ENCODE measurements around the gene PTPRK. TPM values are rescaled to one million over a fixed set of nuclear protein-coding genes. Genes with fewer than 3 reads are reported as not detected.
A peak's percentile ranks its signal among the peaks of the same experiment; 100 is the strongest.
"Not testable (repeated sequence)": the region's sequence is repeated elsewhere in the genome, so short reads cannot be mapped to it uniquely, and the experiment has no call there.

Gene PTPRK
- total RNA-seq, 2 experiments from 2014 or later = 0.50 to 0.53 TPM

DNA sequence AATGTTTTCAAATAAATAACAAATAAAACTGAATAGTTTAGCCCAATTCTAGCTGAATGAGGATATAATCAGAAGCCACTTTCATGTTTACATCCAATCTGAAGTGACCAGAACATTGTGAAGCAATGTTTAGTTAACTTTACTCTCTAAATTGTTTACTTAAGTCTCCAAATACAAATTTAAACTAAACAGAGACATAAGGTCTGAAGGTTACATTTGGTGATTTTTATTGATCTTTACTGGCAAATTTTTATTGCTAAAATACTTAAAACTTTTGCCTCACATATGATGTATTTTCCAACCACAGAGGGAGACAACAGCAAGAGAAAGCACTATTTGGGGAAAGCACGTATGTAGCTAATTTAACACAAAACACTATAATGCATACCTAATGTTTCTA lies 512.7 kb downstream of the PTPRK start:
- Mint-ChIP-seq H3K27me3 (peaks cover 3% of the 10 kb centered on the region), H3K4me3 (no peak overlapping the region), H3K27ac (no peak overlapping the region), H3K4me1 (no peaks in the 10 kb centered on the region), H3K9me3 (no peaks in the 10 kb centered on the region), H3K36me3 (ENCODE audit: low read depth) (no peaks in the 10 kb centered on the region)
- POLR2A ChIA-PET = interaction anchor here (0.6 kb wide), 1 partner anchor 47 kb away, joined by 3 read pairs; no protein-coding TSS in a partner anchor
- DNase-seq = no peak
- CTCF ChIA-PET = interaction anchor here (1.6 kb wide), 1 partner anchor 152 kb away, joined by 5 read pairs; no protein-coding TSS in a partner anchor

DNA sequence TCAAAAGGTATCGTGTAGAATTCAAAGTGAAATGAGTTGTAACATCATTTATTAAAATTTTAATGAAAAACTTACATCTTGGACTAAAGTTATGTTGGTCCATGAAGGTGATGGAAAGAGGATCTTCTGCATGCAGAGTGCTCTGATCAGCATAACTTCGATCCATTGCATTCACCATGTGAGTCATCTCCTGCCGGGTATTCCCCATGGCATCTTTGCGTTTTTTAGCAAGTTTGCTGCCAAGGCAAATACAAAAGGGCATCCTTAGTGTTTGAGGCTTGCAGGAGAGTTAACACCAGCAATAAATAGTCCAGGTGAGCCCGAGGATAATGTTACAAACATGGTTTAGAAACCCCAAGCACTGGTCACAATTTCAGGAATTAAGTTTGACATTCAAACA lies 515.4 kb downstream of the PTPRK start:
- DNase-seq = no peak
- H3K27ac Mint-ChIP-seq = no peak overlapping the region
- H3K4me3 Mint-ChIP-seq = no peak overlapping the region
- no peaks in the 10 kb centered on the region for H3K9me3 Mint-ChIP-seq
- H3K4me1 Mint-ChIP-seq = no peaks in the 10 kb centered on the region
- H3K36me3 Mint-ChIP-seq (ENCODE audit: low read depth) = no peaks in the 10 kb centered on the region
- H3K27me3 Mint-ChIP-seq = no peaks in the 10 kb centered on the region
- CTCF ChIA-PET = no interaction called here
- POLR2A ChIA-PET = no interaction called here

DNA sequence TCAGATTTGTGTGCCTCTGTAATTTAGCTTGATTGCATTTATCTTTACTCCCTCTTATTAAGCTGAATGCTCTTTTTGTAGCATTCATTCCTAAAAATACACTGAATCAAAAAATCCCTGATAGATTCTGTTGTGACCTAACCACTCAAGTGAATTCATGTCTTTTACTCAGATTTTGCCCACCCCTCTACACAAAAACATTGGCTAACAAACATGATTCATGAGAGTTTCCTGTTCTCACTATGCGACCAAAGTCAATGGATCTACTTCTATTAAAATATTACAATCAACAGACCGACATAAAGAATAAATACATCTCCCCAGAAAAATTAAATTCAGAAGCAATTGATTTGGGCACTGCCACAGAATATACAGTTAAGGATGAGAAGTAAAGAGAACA lies 520.0 kb downstream of the PTPRK start:
- DNase-seq = no peak
- Mint-ChIP-seq H3K27me3 (no peaks in the 10 kb centered on the region), H3K4me1 (no peaks in the 10 kb centered on the region), H3K27ac (no peak overlapping the region), H3K9me3 (no peaks in the 10 kb centered on the region), H3K36me3 (ENCODE audit: low read depth) (no peaks in the 10 kb centered on the region), H3K4me3 (no peak overlapping the region)
- ChIA-PET POLR2A (no interaction called here), CTCF (no interaction called here)

DNA sequence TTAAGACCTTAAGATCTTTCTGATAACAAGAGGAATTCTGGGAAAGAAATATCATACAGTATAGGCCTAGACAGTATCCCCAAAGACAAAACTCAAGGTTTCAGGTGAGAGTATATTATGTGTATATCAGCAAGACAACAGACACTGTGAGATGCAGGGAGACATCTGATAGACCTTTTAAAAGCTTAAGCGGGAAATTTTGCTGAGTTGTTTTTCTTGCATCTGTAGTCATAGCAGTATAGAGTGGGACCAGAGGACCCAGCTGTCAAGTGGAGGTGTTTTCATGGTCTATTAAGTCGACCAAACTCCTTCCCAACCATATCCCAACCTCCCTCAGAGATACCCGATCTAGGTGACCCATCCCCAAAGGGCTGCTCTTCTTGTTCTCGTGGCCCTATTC lies 521.4 kb downstream of the PTPRK start:
- H3K9me3 Mint-ChIP-seq = no peaks in the 10 kb centered on the region
- ChIA-PET CTCF (no interaction called here), POLR2A (no interaction called here)
- H3K4me3 Mint-ChIP-seq = no peak overlapping the region
- no peak for DNase-seq
- peaks cover 2% of the 10 kb centered on the region for H3K4me1 Mint-ChIP-seq
- no peaks in the 10 kb centered on the region for H3K27me3 Mint-ChIP-seq
- H3K36me3 Mint-ChIP-seq (ENCODE audit: low read depth) = no peaks in the 10 kb centered on the region
- H3K27ac Mint-ChIP-seq = no peak overlapping the region

DNA sequence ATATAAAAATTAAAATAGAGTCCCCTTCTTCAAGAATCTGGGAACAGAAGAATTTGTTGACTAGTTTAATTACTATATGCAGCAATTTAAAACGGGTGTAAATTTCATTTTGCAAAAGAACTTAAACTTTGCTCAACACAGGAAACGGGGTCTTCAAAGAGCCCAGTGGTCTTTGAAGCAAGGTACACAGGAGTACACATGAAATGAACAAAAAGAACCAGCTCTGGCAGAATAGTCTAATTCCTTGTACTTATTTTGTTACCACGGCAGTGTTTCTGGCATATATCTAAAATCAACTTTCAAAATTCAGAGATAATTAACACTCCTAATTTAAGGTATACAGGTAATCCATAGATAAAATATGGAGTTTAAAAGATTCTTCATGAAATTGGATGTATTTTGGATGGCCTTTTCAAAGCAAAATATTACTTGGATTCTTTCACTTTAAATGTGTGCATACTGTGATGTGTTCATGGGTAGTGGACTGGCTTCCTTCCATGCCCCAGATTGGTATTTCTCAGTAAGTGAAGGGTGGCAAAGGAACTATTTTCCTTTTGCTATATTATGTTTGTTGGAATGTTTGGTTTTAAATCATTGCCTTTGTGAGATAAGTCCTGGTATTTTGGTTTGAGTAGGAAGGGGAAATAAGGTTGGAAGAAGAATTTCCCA lies 522.8 kb downstream of the PTPRK start:
- Mint-ChIP-seq H3K27ac (no peak overlapping the region), H3K9me3 (no peaks in the 10 kb centered on the region), H3K36me3 (ENCODE audit: low read depth) (no peaks in the 10 kb centered on the region), H3K4me3 (no peak overlapping the region), H3K27me3 (no peaks in the 10 kb centered on the region), H3K4me1 (peaks cover 2% of the 10 kb centered on the region)
- ChIA-PET POLR2A (no interaction called here), CTCF (no interaction called here)
- DNase-seq = no peak

DNA sequence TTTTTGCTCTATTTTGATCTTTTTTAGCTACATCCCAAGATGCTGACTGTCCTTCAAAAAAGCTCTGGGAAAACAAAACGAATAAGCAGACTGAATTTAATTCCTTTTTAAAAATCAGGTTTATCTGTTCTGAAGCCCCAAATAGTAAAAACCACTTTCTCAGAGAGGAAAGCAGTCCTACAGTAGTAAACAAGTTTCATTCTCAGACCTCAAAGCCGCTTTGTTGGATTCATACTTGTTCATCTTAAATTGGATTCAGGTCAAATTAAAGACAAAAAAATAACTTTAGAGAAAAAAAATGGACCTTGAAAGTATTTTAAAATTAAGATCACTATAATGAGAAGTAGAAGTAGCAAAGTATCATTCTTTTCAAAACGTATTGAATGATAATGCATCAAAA lies 523.5 kb downstream of the PTPRK start:
- peaks cover 4% of the 10 kb centered on the region for H3K4me1 Mint-ChIP-seq
- H3K36me3 Mint-ChIP-seq (ENCODE audit: low read depth) = no peaks in the 10 kb centered on the region
- no peak overlapping the region for H3K4me3 Mint-ChIP-seq
- no peak overlapping the region for H3K27ac Mint-ChIP-seq
- CTCF ChIA-PET = no interaction called here
- H3K9me3 Mint-ChIP-seq = no peaks in the 10 kb centered on the region
- DNase-seq = no peak
- POLR2A ChIA-PET = no interaction called here
- H3K27me3 Mint-ChIP-seq = no peaks in the 10 kb centered on the region

DNA sequence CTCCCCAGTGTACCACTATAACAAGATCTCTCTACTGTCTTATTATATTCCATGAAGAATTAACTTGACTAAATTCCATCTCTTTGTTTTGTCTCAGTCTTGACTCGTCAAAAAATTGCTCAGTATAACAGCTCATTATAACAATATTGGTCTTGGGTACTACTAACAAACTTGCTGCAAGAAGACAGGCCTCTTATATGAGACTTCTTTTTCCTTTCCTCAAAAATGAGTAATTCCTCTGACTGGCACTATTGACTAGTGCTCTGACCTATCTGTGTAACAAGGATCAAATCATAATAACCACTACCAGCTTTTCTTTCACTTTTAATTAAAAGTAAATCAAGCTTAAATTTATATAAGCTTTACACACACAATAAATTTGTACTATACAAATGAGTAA lies 528.3 kb downstream of the PTPRK start:
- DNase-seq = no peak
- Mint-ChIP-seq H3K36me3 (ENCODE audit: low read depth) (peaks cover 3% of the 10 kb centered on the region), H3K4me1 (peaks cover 6% of the 10 kb centered on the region), H3K4me3 (no peak overlapping the region), H3K27ac (no peak overlapping the region), H3K27me3 (no peaks in the 10 kb centered on the region), H3K9me3 (no peaks in the 10 kb centered on the region)
- ChIA-PET CTCF (no interaction called here), POLR2A (interaction anchor here (1.1 kb wide), 1 partner anchor 23 kb away, joined by 4 read pairs; no protein-coding TSS in a partner anchor)

DNA sequence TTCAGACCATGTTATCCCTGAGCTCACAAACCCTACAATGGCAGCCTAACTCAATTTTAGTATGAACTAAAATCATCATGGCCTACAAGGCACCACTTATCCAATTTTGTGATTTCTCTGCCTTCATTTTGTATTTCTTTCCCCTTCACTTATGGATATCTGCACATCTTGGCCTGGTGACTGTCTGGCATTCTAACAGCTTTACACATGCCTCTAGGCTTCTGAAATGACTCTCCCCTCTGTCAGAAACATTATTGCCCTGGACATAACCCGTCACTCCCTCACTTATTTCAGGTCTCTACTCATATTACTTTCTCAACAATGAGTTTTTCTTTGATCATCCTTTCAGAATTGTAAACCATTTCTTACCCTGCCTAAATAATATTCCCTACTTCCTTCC lies 530.3 kb downstream of the PTPRK start:
- POLR2A ChIA-PET = no interaction called here
- no peaks in the 10 kb centered on the region for H3K27me3 Mint-ChIP-seq
- H3K36me3 Mint-ChIP-seq (ENCODE audit: low read depth) = peaks cover 3% of the 10 kb centered on the region
- H3K9me3 Mint-ChIP-seq = no peaks in the 10 kb centered on the region
- no peak for DNase-seq
- H3K27ac Mint-ChIP-seq = no peak overlapping the region
- H3K4me1 Mint-ChIP-seq = peaks cover 6% of the 10 kb centered on the region
- CTCF ChIA-PET = no interaction called here
- H3K4me3 Mint-ChIP-seq = no peak overlapping the region

DNA sequence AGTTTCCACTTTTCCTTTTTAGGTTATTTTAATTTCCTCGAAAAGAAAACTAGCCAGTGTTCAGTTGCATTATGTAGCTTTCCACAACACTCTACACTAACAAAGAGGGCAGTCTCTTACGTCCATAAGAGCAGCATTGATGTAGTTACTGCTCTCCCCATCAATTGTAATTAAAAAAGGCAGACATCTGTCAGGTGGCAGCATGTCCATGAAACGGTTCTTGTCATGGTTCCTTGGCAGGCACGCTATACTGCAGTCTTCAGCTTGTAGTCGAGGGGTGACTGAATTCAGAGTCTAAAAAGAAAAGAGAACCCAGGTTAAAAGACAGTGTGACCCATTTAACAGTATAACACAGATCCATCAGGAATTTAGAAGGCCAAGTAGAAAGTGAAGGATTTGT lies 539.4 kb downstream of the PTPRK start:
- Mint-ChIP-seq H3K9me3 (peaks cover 18% of the 10 kb centered on the region), H3K27me3 (no peaks in the 10 kb centered on the region), H3K4me3 (no peak overlapping the region), H3K27ac (no peak overlapping the region), H3K4me1 (peaks cover 6% of the 10 kb centered on the region), H3K36me3 (ENCODE audit: low read depth) (peaks cover 2% of the 10 kb centered on the region)
- POLR2A ChIA-PET = interaction anchor here (1.1 kb wide), 1 partner anchor 37 kb away, joined by 3 read pairs; no protein-coding TSS in a partner anchor
- no peak for DNase-seq
- CTCF ChIA-PET = interaction anchor here (2.1 kb wide), 1 partner anchor 13 kb away, joined by 6 read pairs; no protein-coding TSS in a partner anchor

DNA sequence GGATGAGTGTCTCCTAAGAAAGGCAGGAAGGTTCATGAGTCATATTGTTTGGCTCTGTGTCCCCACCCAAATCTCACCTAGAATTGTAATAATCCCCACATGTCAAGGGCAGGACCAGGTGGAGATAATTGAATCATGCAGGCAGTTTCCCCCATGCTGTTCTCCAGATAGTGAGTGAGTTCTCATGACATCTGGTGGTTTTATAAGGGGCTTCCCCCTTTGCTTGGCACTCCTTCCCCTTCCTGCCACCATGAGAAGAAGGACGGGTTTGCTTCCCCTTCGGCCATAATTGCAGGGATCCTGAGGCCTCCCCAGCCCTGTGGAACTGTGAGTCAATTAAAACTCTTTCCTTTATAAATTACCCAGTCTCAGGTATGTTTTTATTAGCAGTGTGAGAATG lies 542.2 kb downstream of the PTPRK start:
- POLR2A ChIA-PET = interaction anchor here (1.2 to 1.6 kb wide), 2 partner anchors 9 to 86 kb away, joined by 3 to 4 read pairs; no protein-coding TSS in a partner anchor
- H3K27me3 Mint-ChIP-seq, CTCF ChIA-PET: not testable (repeated sequence)

DNA sequence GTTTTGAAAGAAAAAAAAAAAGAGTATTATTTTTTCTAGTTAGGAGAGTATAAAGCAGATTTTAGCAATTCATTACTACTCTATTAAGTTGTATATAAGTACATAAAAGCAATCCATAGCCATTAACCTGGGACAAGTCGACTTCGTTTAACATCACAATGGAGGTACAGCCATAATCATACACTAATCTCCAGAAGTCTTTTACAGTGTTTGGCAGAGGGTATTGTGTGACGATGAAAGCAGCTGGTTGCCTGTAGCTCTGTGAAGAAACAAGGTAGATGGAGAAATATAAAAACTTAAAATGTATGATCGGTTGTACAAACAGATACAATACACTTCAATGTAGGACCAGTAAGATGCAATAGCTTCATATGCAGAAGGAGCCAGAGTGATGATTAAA lies 543.6 kb downstream of the PTPRK start:
- H3K4me3 Mint-ChIP-seq = no peak overlapping the region
- peaks cover 32% of the 10 kb centered on the region for H3K4me1 Mint-ChIP-seq
- no peaks in the 10 kb centered on the region for H3K27me3 Mint-ChIP-seq
- CTCF ChIA-PET = no interaction called here
- no peak for DNase-seq
- peaks cover 28% of the 10 kb centered on the region for H3K9me3 Mint-ChIP-seq
- POLR2A ChIA-PET = interaction anchor here (1.2 kb wide), 1 partner anchor 84 kb away, joined by 3 read pairs; no protein-coding TSS in a partner anchor
- no peak overlapping the region for H3K27ac Mint-ChIP-seq
- H3K36me3 Mint-ChIP-seq (ENCODE audit: low read depth) = peaks cover 19% of the 10 kb centered on the region

More for the DNA sequence above, 542.2 kb downstream of the PTPRK start:
- Mint-ChIP-seq H3K9me3 (peaks cover 28% of the 10 kb centered on the region), H3K4me1 (peaks cover 18% of the 10 kb centered on the region), H3K36me3 (ENCODE audit: low read depth) (peaks cover 16% of the 10 kb centered on the region)
- not testable (repeated sequence) for H3K4me3 Mint-ChIP-seq, DNase-seq, H3K27ac Mint-ChIP-seq

DNA sequence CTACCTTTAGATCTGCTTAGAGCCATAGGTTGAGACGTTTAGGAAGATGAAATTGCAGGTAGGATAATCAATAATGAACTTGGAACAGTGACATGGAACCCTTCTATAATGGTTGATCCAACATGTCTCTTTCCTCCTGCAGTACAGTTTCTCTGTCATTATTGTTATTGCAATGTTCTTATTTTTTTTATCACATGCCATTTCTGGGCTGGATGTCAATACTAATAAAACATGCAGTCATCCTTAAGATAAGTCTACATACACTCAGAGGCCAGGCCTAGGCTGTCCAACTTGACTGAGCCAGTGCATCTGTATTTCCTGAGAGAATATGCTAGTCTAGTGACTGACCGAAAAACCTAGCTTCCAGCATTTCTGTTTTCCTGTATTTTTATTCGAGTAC lies 544.3 kb downstream of the PTPRK start:
- CTCF ChIA-PET = no interaction called here
- peaks cover 19% of the 10 kb centered on the region for H3K36me3 Mint-ChIP-seq (ENCODE audit: low read depth)
- H3K27me3 Mint-ChIP-seq = no peaks in the 10 kb centered on the region
- DNase-seq = no peak
- no peak overlapping the region for H3K27ac Mint-ChIP-seq
- POLR2A ChIA-PET = no interaction called here
- H3K4me3 Mint-ChIP-seq = no peak overlapping the region
- peaks cover 39% of the 10 kb centered on the region for H3K4me1 Mint-ChIP-seq
- H3K9me3 Mint-ChIP-seq = peaks cover 25% of the 10 kb centered on the region

DNA sequence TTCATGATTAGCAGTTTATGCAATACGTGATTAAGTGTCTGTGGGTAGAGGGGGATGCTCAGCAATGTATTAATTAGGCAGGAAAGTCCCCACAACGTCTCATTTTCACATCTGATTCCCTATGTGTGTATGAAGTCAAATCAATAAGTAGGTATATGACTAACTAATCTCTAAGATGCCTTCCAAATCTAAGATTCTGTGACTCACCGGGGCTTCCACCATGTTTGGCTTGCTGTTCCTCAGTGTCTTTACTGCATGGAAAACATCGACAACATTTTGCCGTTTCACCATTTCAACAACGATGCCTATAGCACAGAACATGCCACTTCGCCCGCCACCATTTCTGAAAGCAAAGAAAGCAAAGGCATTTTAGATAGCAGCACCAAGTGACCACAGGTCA lies 547.6 kb downstream of the PTPRK start:
- H3K27ac Mint-ChIP-seq = peak overlapping the region; percentile 97
- peaks cover 26% of the 10 kb centered on the region for H3K36me3 Mint-ChIP-seq (ENCODE audit: low read depth)
- no peak overlapping the region for H3K4me3 Mint-ChIP-seq
- H3K9me3 Mint-ChIP-seq = peaks cover 21% of the 10 kb centered on the region
- peaks cover 55% of the 10 kb centered on the region for H3K4me1 Mint-ChIP-seq
- DNase-seq = peak; percentile 29
- ChIA-PET POLR2A (interaction anchor here (0.9 to 4.1 kb wide), 15 partner anchors 22 to 117 kb away, joined by 3 to 33 read pairs (median 6); partner anchors contain the start of gene THEMIS), CTCF (interaction anchor here (1.0 to 1.6 kb wide), 9 partner anchors 23 to 235 kb away, joined by 3 to 12 read pairs (median 5); partner anchors contain the start of gene THEMIS)
- H3K27me3 Mint-ChIP-seq = no peaks in the 10 kb centered on the region

DNA sequence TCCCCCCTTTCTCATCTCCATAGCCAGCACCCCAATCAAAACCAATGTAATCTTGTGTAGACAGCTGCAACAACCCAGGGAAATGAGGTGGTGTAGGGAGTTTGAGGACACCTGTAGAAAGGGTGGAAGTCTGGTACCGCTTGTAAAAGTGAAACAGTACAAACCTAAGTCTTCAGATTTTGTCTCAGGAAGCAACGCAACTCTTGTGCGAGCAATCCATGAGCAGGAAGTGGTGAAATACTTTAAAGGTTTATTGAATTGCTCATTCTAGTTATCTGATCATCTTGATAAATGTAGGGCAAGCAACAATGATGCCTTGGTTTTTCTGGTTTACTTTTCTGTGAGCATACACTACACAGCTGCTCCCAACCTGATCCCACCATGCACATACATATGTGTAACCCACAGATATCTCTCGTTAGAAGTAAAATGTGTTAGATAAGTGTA lies 548.4 kb downstream of the PTPRK start:
- Mint-ChIP-seq H3K4me3 (peak overlapping the region; percentile 78), H3K36me3 (ENCODE audit: low read depth) (peaks cover 29% of the 10 kb centered on the region), H3K27me3 (no peaks in the 10 kb centered on the region), H3K9me3 (peaks cover 20% of the 10 kb centered on the region), H3K27ac (peak overlapping the region; percentile 97), H3K4me1 (peaks cover 64% of the 10 kb centered on the region)
- ChIA-PET CTCF (interaction anchor here (0.8 to 1.6 kb wide), 10 partner anchors 22 to 234 kb away, joined by 3 to 12 read pairs (median 4); partner anchors contain the start of gene THEMIS), POLR2A (interaction anchor here (0.8 to 4.1 kb wide), 20 partner anchors 12 to 116 kb away, joined by 3 to 33 read pairs (median 6); partner anchors contain the start of gene THEMIS)
- peak; percentile 67 for DNase-seq

Data from activated CD4-positive, alpha-beta memory T cell treated with anti-CD3 and anti-CD28 coated beads, Interleukin-2, amount 10 ng/mL, durations not matched to agents 7 days and 5 days (primary cell).